Kidney (tissue), 14 donors: ENCODE measurements around the gene MRPL33. TPM values are rescaled to one million over a fixed set of nuclear protein-coding genes. Genes with fewer than 3 reads are reported as not detected.

ENCODE experiments used
- DNase-seq, 5 donors: peaks; one replicate each; pipeline ENCODE4 v3.0.0-alpha.2; 2013 to 2020
- FAIRE-seq: peaks from 2 replicates; lab custom pipeline; 2012; peaks lifted over from hg19 to GRCh38; lab: Jason Lieb, UNC
- H3K27ac ChIP-seq, 2 donors: one replicate each; pipeline ENCODE4 v1.7.0; 2013; ENCODE audit warnings: low read depth in 2 of 2, low read length in 2 of 2, inconsistent platforms in 1 of 2
- H3K27me3 ChIP-seq: one replicate; pipeline ENCODE4 v1.7.1; 2013; ENCODE audit warnings: low read length, inconsistent platforms; ENCODE audit not compliant: control insufficient read depth, insufficient read depth
- H3K36me3 ChIP-seq, 3 donors: one replicate each; pipeline versions ENCODE4 v1.7.0 to v1.7.1; 2013; ENCODE audit warnings: low read length in 3 of 3, control low read depth in 1 of 3, inconsistent platforms in 1 of 3; ENCODE audit not compliant: insufficient read depth in 3 of 3, control insufficient read depth in 2 of 3
- H3K4me1 ChIP-seq, 3 donors: one replicate each; pipeline versions ENCODE4 v1.7.0 to v1.7.1; 2013; ENCODE audit warnings: low read length in 3 of 3, inconsistent platforms in 1 of 3, low read depth in 1 of 3; ENCODE audit not compliant: control insufficient read depth in 2 of 3, insufficient read depth in 2 of 3
- H3K4me3 ChIP-seq, 3 donors: one replicate each; pipeline versions ENCODE4 v1.7.0 to v1.8.1; 2013; ENCODE audit warnings: low read length in 3 of 3, control low read depth in 1 of 3, inconsistent platforms in 1 of 3
- H3K9ac ChIP-seq, 3 donors: one replicate each; pipeline versions ENCODE4 v1.7.0 to v1.7.1; 2013; ENCODE audit warnings: low read length in 3 of 3, control low read depth in 1 of 3, inconsistent platforms in 1 of 3
- H3K9me3 ChIP-seq, 3 donors: one replicate each; pipeline versions ENCODE4 v1.7.0 to v1.7.1; 2013; ENCODE audit warnings: low read length in 3 of 3, control low read depth in 1 of 3, inconsistent platforms in 1 of 3; ENCODE audit not compliant: control insufficient read depth in 2 of 3, insufficient read depth in 1 of 3
- CTCF ChIP-seq: IDR thresholded peaks from 3 replicates; pipeline ENCODE4 v1.5.1; 2012; ENCODE audit warnings: mild to moderate bottlenecking, moderate library complexity, borderline replicate concordance; ENCODE audit not compliant: insufficient read depth; ENCODE audit errors: extremely low read depth
- intact Hi-C: fragments of 100-400 bp; cut with DNase I; formaldehyde crosslinking; loops from one replicate; pipeline ENCODE4 v1.11.1; 2022
- polyA plus RNA-seq: library from polyadenylated mRNA; stranded (reverse); fragments of 350-450 nt; fragmentation: Illumina TruSeq; extraction: RNeasy Lipid Tissue Mini Kit (QIAGEN cat#74804); gene quantifications from one replicate; pipeline ENCODE4 v1.2.3, GENCODE V29; 2014; ENCODE audit warnings: low read depth, low replicate concordance; ENCODE audit not compliant: insufficient read depth
- total RNA-seq: library from RNA; stranded (reverse); fragmentation: NEBNext Ultra II Directional; extraction: Animal tissue kit (Norgen Biotek cat#: 25700); gene quantifications from one replicate; pipeline ENCODE4 v1.2.1, GENCODE V29; 2021
- donor health status: control.
- donor health status: control.
- donor health status: control.
- donor health status: control.
- donor health status: control.
- donor health status: DM: yes; HTN: yes; CAD: no.
- donor health status: Normal renal cell carcinoma (clear cell type).

MRPL33 gene
- total and polyA plus RNA-seq, 2 donors from 2014 or later, result 107 to 312 TPM

GRCh38 chr2:27727257-27727656 lies 44.3 kb upstream of the MRPL33 start:
- DNase-seq (no peak), FAIRE-seq (no peak)
- H3K4me1 ChIP-seq, result peaks cover 4 to 47% (median 44%) of the 10 kb centered on the region in 3 donors
- H3K4me3 ChIP-seq, result no peak overlapping the region
- H3K36me3 ChIP-seq, result no peaks in the 10 kb centered on the region
- peak overlapping the region in 1 of 2 donors; percentile 32 for H3K27ac ChIP-seq
- H3K9ac ChIP-seq, result no peak overlapping the region
- H3K27me3 ChIP-seq, result no peaks in the 10 kb centered on the region
- no peak for TF ChIP-seq CTCF
- H3K9me3 ChIP-seq, result no peaks in the 10 kb centered on the region
- intact Hi-C loops, result no loop called here

GRCh38 chr2:27728081-27728858 lies 43.2 kb upstream of the MRPL33 start:
- no peaks in the 10 kb centered on the region for H3K27me3 ChIP-seq
- no peaks in the 10 kb centered on the region for H3K9me3 ChIP-seq
- peak overlapping the region; percentile 79 to 88 for H3K27ac ChIP-seq
- peaks cover 4 to 47% (median 44%) of the 10 kb centered on the region in 3 donors for H3K4me1 ChIP-seq
- H3K4me3 ChIP-seq, result no peak overlapping the region
- DNase-seq (no peak), FAIRE-seq (no peak)
- peak overlapping the region in 1 of 3 donors; percentile 43 for H3K9ac ChIP-seq
- intact Hi-C loops, result no loop called here
- TF ChIP-seq CTCF, result no peak
- H3K36me3 ChIP-seq, result no peaks in the 10 kb centered on the region

GRCh38 chr2:27729198-27729597 lies 42.3 kb upstream of the MRPL33 start:
- Histone ChIP-seq H3K9me3 (no peaks in the 10 kb centered on the region), H3K36me3 (no peaks in the 10 kb centered on the region), H3K27ac (peak overlapping the region; percentile 79 to 88), H3K9ac (peak overlapping the region in 1 of 3 donors; percentile 43), H3K27me3 (no peaks in the 10 kb centered on the region), H3K4me1 (peaks cover 4 to 39% (median 37%) of the 10 kb centered on the region in 3 donors), H3K4me3 (no peak overlapping the region)
- intact Hi-C loops, result no loop called here
- FAIRE-seq (no peak), DNase-seq (peak in 3 of 5 donors; percentile 73 to 93 (median 92))
- TF ChIP-seq CTCF, result no peak
